GM12875 (cell line): Measurements from ENCODE around the gene BLOC1S4.
"Not testable (repeated sequence)": the region's sequence is repeated elsewhere in the genome, so short reads cannot be mapped to it uniquely, and the experiment has no call there.

ENCODE experiments used
- H3K4me3 ChIP-seq: one replicate; pipeline ENCODE4 v1.5.1; 2011; ENCODE audit warnings: low read depth, low read length, control low read depth
- CTCF ChIP-seq: IDR thresholded peaks from 2 replicates; pipeline ENCODE4 v1.5.1; 2011; ENCODE audit warnings: low read depth, mild to moderate bottlenecking, control low read depth, inconsistent platforms, low read length, moderate library complexity, borderline replicate concordance; ENCODE audit not compliant: insufficient read depth

Gene BLOC1S4

GRCh38 chr4:6753103-6753560, 37.2 kb downstream of the BLOC1S4 start:
- TF ChIP-seq CTCF: no peak
- H3K4me3 ChIP-seq: no peak overlapping the region

- no peak overlapping the region for H3K4me3 ChIP-seq
- TF ChIP-seq CTCF: no peak
Observed at GRCh38 chr4:6753891-6754290, 37.9 kb downstream of the BLOC1S4 start.

- no peak overlapping the region for H3K4me3 ChIP-seq
- TF ChIP-seq CTCF: no peak
Observed at GRCh38 chr4:6754481-6755087, 38.6 kb downstream of the BLOC1S4 start.

- no peak for TF ChIP-seq CTCF
Observed at GRCh38 chr4:6755088-6755753, 39.2 kb downstream of the BLOC1S4 start.

GRCh38 chr4:6756345-6756744, 40.4 kb downstream of the BLOC1S4 start:
- not testable (repeated sequence) for H3K4me3 ChIP-seq

More at GRCh38 chr4:6755088-6755753, 39.2 kb downstream of the BLOC1S4 start:
- no peak overlapping the region for H3K4me3 ChIP-seq

GRCh38 chr4:6758728-6759127, 42.8 kb downstream of the BLOC1S4 start:
- TF ChIP-seq CTCF: no peak
- no peak overlapping the region for H3K4me3 ChIP-seq

GRCh38 chr4:6760865-6761264, 44.9 kb downstream of the BLOC1S4 start:
- no peak overlapping the region for H3K4me3 ChIP-seq
- no peak for TF ChIP-seq CTCF
